IPS DF 4.7 (cell line): ENCODE measurements around the gene TICAM1.
A peak's percentile ranks its signal among the peaks of the same experiment; 100 is the strongest.

Experiments used
- DNase-seq: peaks from one replicate; pipeline ENCODE4 v3.0.0-alpha.2; 2013; ENCODE audit warnings: low spot score; ENCODE audit errors: extremely low read depth

TICAM1 gene

GRCh38 chr19:4772566-4772965, 58.9 kb downstream of the TICAM1 start:
- no peak for DNase-seq

DNA sequence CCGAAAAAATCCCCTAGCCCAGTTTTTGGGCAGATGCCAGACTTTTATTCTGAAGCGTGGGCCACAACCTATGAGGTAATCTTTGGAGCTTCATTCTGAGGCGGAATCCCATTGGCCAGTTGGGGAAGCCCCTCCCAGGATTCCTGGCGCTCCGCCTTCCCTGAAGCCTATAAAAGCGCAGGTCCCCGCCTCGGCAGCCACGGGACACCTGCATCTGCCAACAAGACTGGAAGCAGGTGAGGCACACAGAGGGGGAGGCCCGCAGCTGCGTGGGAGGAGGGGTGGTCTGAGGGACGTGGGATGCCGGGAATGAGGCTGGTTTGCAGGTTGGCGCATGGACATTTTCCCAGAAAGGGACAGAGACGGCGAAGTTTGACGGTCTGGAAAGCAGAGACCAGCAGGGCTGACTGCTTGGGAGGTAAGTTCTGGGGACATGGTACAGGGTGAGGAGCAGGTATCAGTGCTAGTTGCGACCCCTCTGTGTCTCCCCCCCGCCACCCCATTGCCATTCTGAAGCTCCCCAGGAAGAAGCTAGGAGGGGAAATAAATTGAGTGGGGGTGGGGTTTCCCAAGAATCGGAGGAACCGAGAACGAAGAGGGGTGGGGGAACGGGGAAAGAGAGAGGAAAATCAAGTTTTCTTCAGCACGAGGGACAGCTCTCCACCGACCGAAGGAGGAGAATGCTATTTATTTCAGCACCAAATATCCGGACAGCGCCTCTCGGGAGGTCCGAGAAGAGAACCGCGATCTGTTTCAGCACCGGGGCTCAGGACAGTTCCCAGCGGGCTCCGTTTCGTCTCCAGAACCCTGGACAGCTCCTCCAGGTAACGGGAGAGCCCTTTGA, 62.4 kb downstream of the TICAM1 start:
- DNase-seq, result peak; percentile 68
